ENCODE measurements around the gene IPO8.

The IPO8 gene

GRCh38 chr12:30679241-30679640 lies 16.4 kb downstream of the IPO8 start:
- Histone ChIP-seq H3K27ac (replicated peaks) (no peak overlapping the region), H3K4me3 (replicated peaks; ENCODE audit: insufficient read depth, low read length) (no peak overlapping the region), H3K27me3 (ENCODE audit: insufficient read depth, poor library complexity, severe bottlenecking) (no peaks in the 10 kb centered on the region)
- TF ChIP-seq GABPA (IDR thresholded peaks at IDR 0.05; ENCODE audit: low read depth) (no peak), CTCF (IDR thresholded peaks at IDR 0.05; ENCODE audit: insufficient read depth, low read length) (no peak), POLR2AphosphoS5 (IDR thresholded peaks at IDR 0.05; ENCODE audit: low read depth) (no peak), SPI1 (IDR thresholded peaks at IDR 0.05; ENCODE audit: borderline replicate concordance, low read depth) (peak; percentile 80), REST (IDR thresholded peaks at IDR 0.05; ENCODE audit: insufficient replicate concordance, low read depth) (no peak)
- DNase-seq (ENCODE audit: low read depth in 1 of 2, low spot score in 1 of 2) = no peak

GRCh38 chr12:30678221-30678620 lies 17.4 kb downstream of the IPO8 start:
- no peak for TF ChIP-seq SPI1 (IDR thresholded peaks at IDR 0.05; ENCODE audit: borderline replicate concordance, low read depth)
- TF ChIP-seq REST (IDR thresholded peaks at IDR 0.05; ENCODE audit: insufficient replicate concordance, low read depth) = no peak
- TF ChIP-seq CTCF (IDR thresholded peaks at IDR 0.05; ENCODE audit: insufficient read depth, low read length) = no peak
- no peak for TF ChIP-seq POLR2AphosphoS5 (IDR thresholded peaks at IDR 0.05; ENCODE audit: low read depth)
- no peaks in the 10 kb centered on the region for H3K27me3 ChIP-seq (ENCODE audit: insufficient read depth, poor library complexity, severe bottlenecking)
- DNase-seq (ENCODE audit: low read depth in 1 of 2, low spot score in 1 of 2) = no peak
- no peak overlapping the region for H3K27ac ChIP-seq (replicated peaks)
- no peak overlapping the region for H3K4me3 ChIP-seq (replicated peaks; ENCODE audit: insufficient read depth, low read length)

- Histone ChIP-seq H3K27ac (replicated peaks) (no peak overlapping the region), H3K4me3 (replicated peaks; ENCODE audit: insufficient read depth, low read length) (no peak overlapping the region), H3K27me3 (ENCODE audit: insufficient read depth, poor library complexity, severe bottlenecking) (no peaks in the 10 kb centered on the region)
- TF ChIP-seq GABPA (IDR thresholded peaks at IDR 0.05; ENCODE audit: low read depth) (no peak), POLR2AphosphoS5 (IDR thresholded peaks at IDR 0.05; ENCODE audit: low read depth) (no peak), SPI1 (IDR thresholded peaks at IDR 0.05; ENCODE audit: borderline replicate concordance, low read depth) (no peak), REST (IDR thresholded peaks at IDR 0.05; ENCODE audit: insufficient replicate concordance, low read depth) (no peak), CTCF (IDR thresholded peaks at IDR 0.05; ENCODE audit: insufficient read depth, low read length) (no peak)
- DNase-seq (ENCODE audit: low read depth in 1 of 2, low spot score in 1 of 2) = no peak
Observed at GRCh38 chr12:30661210-30661609, 34.5 kb downstream of the IPO8 start.
